HepG2 (cell line): ENCODE results near the gene BCCIP. TPM values are rescaled to one million over a fixed set of nuclear protein-coding genes. Genes with fewer than 3 reads are reported as not detected.

Experiments
- ATAC-seq: fragments of 200-7000 bp; cut with Tn5 transposase; 3 replicates; pipeline ENCODE4 v1.9.1; 2020; ENCODE audit warnings: mild to moderate bottlenecking, moderate library complexity
- BruUV-seq: library from RNA; stranded (reverse); fragments of 400-500 nt; replicated peaks from 2 replicates; lab custom pipeline; 2021; lab: Mats Ljungman, UMichigan
- CTCF ChIA-PET: fragments of 300-600 bp; formaldehyde crosslinking; extraction: SDS; loops from one replicate; lab custom pipeline; 2021; ENCODE audit warnings: low total read pairs, inconsistent platforms, low intra/inter-chr PET ratio; lab: Yijun Ruan, JAX
- POLR2A ChIA-PET: fragments of 350-600 bp; sonication (Branson Sonifier 250); formaldehyde crosslinking; loops from one replicate; lab custom pipeline; 2020; ENCODE audit warnings: antibody characterized with exemption, inconsistent platforms; lab: Yijun Ruan, JAX
- DNase-seq: peaks from one replicate; pipeline ENCODE4 v3.0.0-alpha.2; 2015; ENCODE audit warnings: low spot score
- FAIRE-seq: peaks from 3 replicates; lab custom pipeline; 2011; peaks lifted over from hg19 to GRCh38; lab: Jason Lieb, UNC
- H2AFZ ChIP-seq: one replicate; pipeline ENCODE4 v1.6.1; 2011; ENCODE audit warnings: low read length, inconsistent platforms
- H3K27ac ChIP-seq: fragments of 300-600 bp; 3 replicates; pipeline ENCODE4 v1.8.0; 2011; ENCODE audit warnings: mixed run types, mild to moderate bottlenecking, mixed read lengths, low read length, inconsistent platforms; ENCODE audit not compliant: insufficient read depth; ENCODE audit errors: extremely low read length
- H3K27me3 ChIP-seq, 2 experiments: fragments of 200-600 bp in 1 of 2; 2 replicates in 1 of 2; 3 replicates in 1 of 2; pipeline versions ENCODE4 v1.6.0 to v1.8.0; 2011; ENCODE audit warnings: low read length in 2 of 2, mild to moderate bottlenecking in 2 of 2, moderate library complexity in 2 of 2, inconsistent platforms in 1 of 2; ENCODE audit not compliant: insufficient read depth in 2 of 2, control insufficient read depth in 1 of 2
- H3K36me3 ChIP-seq, 2 experiments: fragments of 200-600 bp in 1 of 2; replicated peaks in 1 of 2; 2 replicates in 1 of 2; 3 replicates in 1 of 2; pipeline versions ENCODE4 v1.5.1 to v1.8.0; 2011; ENCODE audit warnings: low read length in 2 of 2, inconsistent platforms in 1 of 2; ENCODE audit not compliant: insufficient read depth in 2 of 2, control insufficient read depth in 1 of 2
- H3K4me1 ChIP-seq: 2 replicates; pipeline ENCODE4 v1.5.1; 2012; ENCODE audit warnings: low read length, inconsistent platforms; ENCODE audit not compliant: insufficient read depth
- H3K4me2 ChIP-seq: 2 replicates; pipeline ENCODE4 v1.6.0; 2011; ENCODE audit warnings: low read depth, low read length, inconsistent platforms
- H3K4me3 ChIP-seq, 3 experiments: fragments of 200-600 bp in 1 of 3; sonication (generic), shearing (Covaris generic) in 1 of 3; replicated peaks in 1 of 3; 2 replicates each; pipeline ENCODE4 v1.5.1; 2011 to 2016; ENCODE audit warnings: low read length in 3 of 3, inconsistent platforms in 2 of 3, low read depth in 2 of 3, mild to moderate bottlenecking in 2 of 3, control low read depth in 1 of 3, mixed read lengths in 1 of 3; ENCODE audit not compliant: insufficient read depth in 1 of 3
- H3K79me2 ChIP-seq: one replicate; pipeline ENCODE4 v1.6.1; 2011; ENCODE audit warnings: low read length, inconsistent platforms; ENCODE audit not compliant: insufficient read depth
- H3K9ac ChIP-seq: 2 replicates; pipeline ENCODE4 v1.6.0; 2011; ENCODE audit warnings: mild to moderate bottlenecking, low read depth, low read length, inconsistent platforms; ENCODE audit not compliant: insufficient read depth
- H3K9me3 ChIP-seq: 2 replicates; pipeline ENCODE4 v1.5.1; 2012; ENCODE audit warnings: mild to moderate bottlenecking, low read length
- H4K20me1 ChIP-seq: 2 replicates; pipeline ENCODE4 v1.6.0; 2011; ENCODE audit warnings: inconsistent platforms, mild to moderate bottlenecking, low read length, moderate library complexity; ENCODE audit not compliant: insufficient read depth
- FOSL1 ChIP-seq: sonication (generic); formaldehyde crosslinking; IDR thresholded peaks from 2 replicates; pipeline ENCODE4 v1.9.0; 2021; ENCODE audit warnings: missing genetic modification reagents, borderline replicate concordance
- FOXA1 ChIP-seq, 2 experiments: fragments of 450-650 bp in 1 of 2; sonication (generic) in 1 of 2; formaldehyde crosslinking in 1 of 2; IDR thresholded peaks; 2 replicates each; pipeline versions ENCODE4 v1.4.0 to v1.6.1; 2016 to 2020; ENCODE audit warnings: missing genetic modification reagents in 1 of 2
- KAT8 ChIP-seq: IDR thresholded peaks from 2 replicates; pipeline ENCODE4 v1.6.1; 2016; ENCODE audit warnings: missing genetic modification reagents, missing compliant biosample characterization
- PRPF4 ChIP-seq: fragments of 200-400 bp; formaldehyde crosslinking; IDR thresholded peaks from 2 replicates; pipeline ENCODE4 v1.6.1; 2016; ENCODE audit warnings: low read length, low read depth; ENCODE audit not compliant: poor library complexity, severe bottlenecking
- SSRP1 ChIP-seq: IDR thresholded peaks from 2 replicates; pipeline ENCODE4 v1.6.1; 2016; ENCODE audit warnings: control low read depth
- ZNF263 ChIP-seq: sonication (generic); formaldehyde crosslinking; IDR thresholded peaks from 2 replicates; pipeline ENCODE4 v1.4.0; 2020; ENCODE audit warnings: missing genetic modification reagents
- ZNF3 ChIP-seq: IDR thresholded peaks from 2 replicates; pipeline ENCODE4 v1.7.0; 2017; ENCODE audit warnings: inconsistent platforms
- ZNF335 ChIP-seq: sonication (generic); formaldehyde crosslinking; IDR thresholded peaks from 2 replicates; pipeline ENCODE4 v1.4.0; 2020; ENCODE audit warnings: missing genetic modification reagents
- ZNF430 ChIP-seq: sonication (generic); formaldehyde crosslinking; IDR thresholded peaks from 2 replicates; pipeline ENCODE4 v1.9.0; 2021; ENCODE audit warnings: mild to moderate bottlenecking, missing genetic modification reagents
- ZNF629 ChIP-seq: sonication (generic); formaldehyde crosslinking; conservative IDR thresholded peaks from 2 replicates; pipeline ENCODE4 v1.5.0; 2020; ENCODE audit warnings: missing genetic modification reagents
- ZSCAN21 ChIP-seq: sonication (generic); formaldehyde crosslinking; IDR thresholded peaks from 2 replicates; pipeline ENCODE4 v1.8.0; 2022; ENCODE audit warnings: mild to moderate bottlenecking, missing genetic modification reagents, moderate library complexity, borderline replicate concordance
- WGBS: methylation state at CpG from one replicate; pipeline ENCODE4 v1.1.6; 2017; ENCODE audit warnings: low lambda C conversion rate; 5-methylcytosine and 5-hydroxymethylcytosine counted together
- in situ Hi-C: cut with HindIII; loops from 2 replicates; pipeline ENCODE4 v1.10.0; 2017; ENCODE audit warnings: low pct_unique_long_range_greater_than_20kb; ENCODE audit not compliant: extremely low pct_ligation_motif_present
- intact Hi-C: fragments of 100-400 bp; cut with micrococcal nuclease; formaldehyde crosslinking; loops from one replicate; pipeline ENCODE4 v1.10.0; 2022; ENCODE audit not compliant: unreplicated experiment
- polyA plus RNA-seq, 8 experiments: library from polyadenylated mRNA; depleted of rRNA in 3 of 8; stranded (reverse) in 7 of 8; unstranded in 1 of 8; fragments of >200 nt; fragmentation: Illumina TruSeq in 4 of 8; extraction: Trizol in 4 of 8; gene quantifications; 2 replicates each; pipeline versions ENCODE4 v1.2.1 to v1.2.3, GENCODE V29; 2011 to 2016; ENCODE audit warnings: low read depth in 4 of 8, missing spikeins in 1 of 8, mixed read lengths in 1 of 8; ENCODE audit not compliant: insufficient read depth in 1 of 8
- total RNA-seq, 5 experiments: library from RNA; depleted of rRNA; stranded (reverse); fragments of >200 nt; fragmentation: Illumina TruSeq; extraction: Trizol; gene quantifications; 2 replicates each; pipeline ENCODE4 v1.2.3, GENCODE V29; 2016; ENCODE audit warnings: low read depth in 1 of 5
- TF ChIP-seq, protein P1 (sequence below): sonication (generic); formaldehyde crosslinking; conservative IDR thresholded peaks from 2 replicates; pipeline ENCODE4 v1.8.0; 2022; ENCODE audit warnings: missing genetic modification reagents

Gene BCCIP
- total and polyA plus RNA-seq, 2 of the 13 experiments (the other 11 are each of a cell fraction or from before 2014, with no cell fraction given): 37.0 to 132 TPM

DNA sequence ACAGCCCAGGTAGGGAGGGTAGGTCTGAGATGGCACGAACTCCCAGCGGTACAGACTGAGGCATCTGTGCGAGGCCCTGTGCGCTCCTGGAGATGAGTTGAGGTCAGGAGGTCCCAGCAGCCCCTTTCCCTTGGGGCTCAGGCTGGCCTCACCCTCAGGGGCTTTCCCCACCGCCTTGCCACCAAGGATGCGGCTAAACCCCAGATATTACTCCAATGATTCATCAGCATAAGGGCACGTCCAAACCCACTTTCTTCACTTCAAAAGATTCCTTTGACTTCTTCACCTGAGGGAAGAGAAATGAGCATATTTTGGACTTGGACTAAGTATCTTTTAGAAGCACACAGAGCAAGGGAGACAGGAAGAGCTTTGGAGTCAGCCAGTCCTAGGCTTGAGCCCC is 20.6 kb upstream of the BCCIP start:
- no TSS peak for BruUV-seq
- no peak for FAIRE-seq
- H3K27ac ChIP-seq: no peak overlapping the region
- H2AFZ ChIP-seq: no peak overlapping the region
- ChIA-PET POLR2A (no interaction called here), CTCF (no interaction called here)
- in situ Hi-C loops (no loop called here), intact Hi-C loops (no loop called here)
- peaks cover 7 to 15% of the 10 kb centered on the region in 2 experiments for H3K36me3 ChIP-seq
- no peak for DNase-seq
- TF ChIP-seq PRPF4 (no peak), KAT8 (CRISPR knock-in tag) (no peak), ZNF335 (CRISPR knock-in tag) (no peak), FOSL1 (CRISPR knock-in tag) (no peak), FOXA1 (IDR thresholded peaks at IDR 0.05) (no peak), FOXA1 (CRISPR knock-in tag; IDR thresholded peaks at IDR 0.05) (no peak), ZNF629 (no peak), ZSCAN21 (CRISPR knock-in tag) (no peak)
- no peak overlapping the region for H3K4me3 ChIP-seq
- WGBS: 97% methylated on average over 7 of the region's 7 CpGs
- H3K27me3 ChIP-seq: no peaks in the 10 kb centered on the region
- no peak overlapping the region for H3K9ac ChIP-seq
- peaks cover 21% of the 10 kb centered on the region for H3K4me1 ChIP-seq
- H3K4me2 ChIP-seq: no peak overlapping the region
- ATAC-seq: no peak
- no peaks in the 10 kb centered on the region for H3K79me2 ChIP-seq
- no peaks in the 10 kb centered on the region for H3K9me3 ChIP-seq
- no peaks in the 10 kb centered on the region for H4K20me1 ChIP-seq

DNA sequence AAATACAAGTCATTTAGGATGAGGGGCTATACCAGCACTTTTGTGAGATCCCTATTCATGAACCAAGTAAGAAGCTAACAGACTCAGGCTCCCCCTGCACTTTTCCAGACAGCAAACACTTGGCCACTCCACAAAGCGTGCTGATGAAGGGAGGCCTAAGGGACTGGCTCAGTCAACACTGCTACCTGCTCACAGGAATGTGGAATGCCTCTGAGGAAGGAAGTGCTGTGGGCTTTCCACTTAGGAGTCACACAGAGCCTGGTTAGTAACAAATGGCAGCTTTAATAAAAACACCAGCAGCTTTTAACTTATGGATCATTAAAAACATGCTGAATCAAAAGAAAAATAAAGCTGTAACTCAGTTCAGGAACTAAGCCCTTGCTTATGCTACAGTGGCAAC is 15.3 kb upstream of the BCCIP start:
- H3K27ac ChIP-seq: no peak overlapping the region
- intact Hi-C loops: no loop called here
- H2AFZ ChIP-seq: no peak overlapping the region
- ATAC-seq: no peak
- no peaks in the 10 kb centered on the region for H3K79me2 ChIP-seq
- no peaks in the 10 kb centered on the region for H3K27me3 ChIP-seq
- ChIA-PET CTCF (no interaction called here), POLR2A (interaction anchor here (1.4 kb wide), 1 partner anchor 10 kb away, joined by 4 read pairs; no protein-coding TSS in a partner anchor)
- H4K20me1 ChIP-seq: no peaks in the 10 kb centered on the region
- no peak for DNase-seq
- WGBS: 100% methylated on average over 1 of the region's 1 CpG
- TF ChIP-seq SSRP1 (CRISPR knock-in tag) (no peak), ZNF3 (no peak), ZNF430 (CRISPR knock-in tag) (no peak), ZNF263 (CRISPR knock-in tag) (no peak)
- TF ChIP-seq, protein P1, sequence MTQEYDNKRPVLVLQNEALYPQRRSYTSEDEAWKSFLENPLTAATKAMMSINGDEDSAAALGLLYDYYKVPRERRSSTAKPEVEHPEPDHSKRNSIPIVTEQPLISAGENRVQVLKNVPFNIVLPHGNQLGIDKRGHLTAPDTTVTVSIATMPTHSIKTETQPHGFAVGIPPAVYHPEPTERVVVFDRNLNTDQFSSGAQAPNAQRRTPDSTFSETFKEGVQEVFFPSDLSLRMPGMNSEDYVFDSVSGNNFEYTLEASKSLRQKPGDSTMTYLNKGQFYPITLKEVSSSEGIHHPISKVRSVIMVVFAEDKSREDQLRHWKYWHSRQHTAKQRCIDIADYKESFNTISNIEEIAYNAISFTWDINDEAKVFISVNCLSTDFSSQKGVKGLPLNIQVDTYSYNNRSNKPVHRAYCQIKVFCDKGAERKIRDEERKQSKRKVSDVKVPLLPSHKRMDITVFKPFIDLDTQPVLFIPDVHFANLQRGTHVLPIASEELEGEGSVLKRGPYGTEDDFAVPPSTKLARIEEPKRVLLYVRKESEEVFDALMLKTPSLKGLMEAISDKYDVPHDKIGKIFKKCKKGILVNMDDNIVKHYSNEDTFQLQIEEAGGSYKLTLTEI: no peak
- H3K9me3 ChIP-seq: no peaks in the 10 kb centered on the region
- no peaks in the 10 kb centered on the region for H3K4me1 ChIP-seq
- H3K36me3 ChIP-seq: peaks cover 13 to 23% of the 10 kb centered on the region in 2 experiments
- H3K4me3 ChIP-seq: no peak overlapping the region
- no TSS peak for BruUV-seq
- no peak for FAIRE-seq
- H3K4me2 ChIP-seq: no peak overlapping the region
- no peak overlapping the region for H3K9ac ChIP-seq
- in situ Hi-C loops: no loop called here
